Kidney glomerular epithelial cell (primary cell): ENCODE measurements around the gene ACAA1.
"Not testable (repeated sequence)": the region's sequence is repeated elsewhere in the genome, so short reads cannot be mapped to it uniquely, and the experiment has no call there.

Experiments used
- DNase-seq: peaks from one replicate; lab custom pipeline; 2025; lab: John Stamatoyannopoulos, UW

The ACAA1 gene

DNA sequence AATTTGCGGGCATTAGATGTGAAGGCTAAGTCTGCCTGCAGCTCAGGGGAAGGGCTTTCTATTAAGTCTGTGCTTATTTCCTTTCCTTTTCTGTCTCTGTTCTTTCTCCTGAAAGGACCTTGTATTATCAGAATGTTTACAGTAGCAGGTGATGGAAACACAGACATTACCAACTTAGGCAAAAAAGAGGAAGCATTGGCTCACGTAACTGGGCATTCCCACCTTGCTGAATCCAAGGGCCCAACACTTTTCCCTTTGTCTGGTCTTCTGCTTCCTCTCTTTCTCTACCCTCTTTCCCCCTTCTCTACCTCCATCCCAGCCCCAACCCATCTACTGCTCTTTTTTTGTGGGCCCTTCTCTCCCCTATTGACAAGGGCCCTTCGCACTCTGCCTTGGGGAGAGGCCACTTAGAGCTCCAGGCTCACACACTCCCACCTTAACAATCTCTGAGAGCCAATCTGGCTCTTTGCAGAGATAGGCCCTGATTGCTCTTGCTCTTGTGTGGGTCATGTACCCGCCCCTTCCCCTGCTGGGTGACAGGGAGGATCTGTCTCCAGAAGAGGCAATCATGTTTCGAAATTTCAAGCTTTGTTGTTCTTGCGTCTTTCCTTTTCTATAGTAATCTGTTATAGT, 35.0 kb downstream of the ACAA1 start:
- no peak for DNase-seq

DNA sequence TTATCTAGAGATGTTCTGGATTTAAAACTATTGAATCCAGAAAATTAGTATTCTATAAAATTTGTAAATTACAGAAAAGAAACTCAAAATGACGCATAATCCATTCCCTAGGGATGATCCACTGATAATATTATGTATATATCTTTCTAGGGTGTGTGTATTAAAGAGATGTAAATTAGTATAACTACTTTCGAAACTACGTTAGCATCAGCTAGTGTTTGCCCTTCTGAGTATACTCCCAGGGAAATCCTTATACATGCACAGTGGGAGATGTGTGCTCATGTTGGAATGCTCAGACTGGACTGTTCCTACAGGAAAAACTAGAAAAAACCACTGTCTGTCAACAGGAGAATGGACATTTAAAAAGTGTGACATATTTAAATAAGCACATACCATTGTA, 36.4 kb downstream of the ACAA1 start:
- DNase-seq = no peak

DNA sequence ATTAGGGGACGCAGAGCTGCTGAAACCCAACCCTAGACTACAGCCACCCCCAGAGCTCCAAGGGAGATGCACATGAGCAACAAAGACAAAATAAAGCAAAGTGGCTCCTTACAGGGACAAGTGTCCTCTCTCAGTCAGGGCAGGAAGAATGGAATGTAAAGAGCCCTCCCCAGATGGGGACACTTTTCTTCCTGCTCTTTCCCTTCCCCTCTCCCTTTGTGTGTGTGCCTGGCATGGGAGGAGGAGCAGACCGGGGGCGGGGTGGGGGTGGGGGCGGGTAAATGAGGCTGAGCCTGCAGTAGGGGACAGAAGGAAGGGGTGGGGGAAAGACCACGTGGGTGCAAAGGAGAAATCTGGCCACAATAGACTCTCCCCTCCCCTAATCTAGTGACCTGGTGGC, 37.4 kb downstream of the ACAA1 start:
- DNase-seq = no peak

DNA sequence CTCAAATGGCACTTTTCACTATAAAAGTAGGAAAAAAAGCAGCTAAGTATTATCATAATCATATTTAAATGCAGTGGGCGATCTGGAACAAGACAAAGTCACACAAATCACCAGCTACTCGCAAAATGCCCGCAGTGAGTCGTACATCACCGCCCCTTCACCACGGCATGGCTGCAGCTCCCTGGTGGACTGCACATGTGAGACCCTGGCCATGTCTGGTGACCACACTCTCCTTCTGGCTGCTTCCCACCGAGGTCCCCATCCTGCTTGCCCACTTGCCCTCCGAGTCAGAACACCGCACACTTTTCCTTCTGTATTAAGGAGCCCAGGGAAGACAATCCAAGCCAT, 38.6 kb downstream of the ACAA1 start:
- no peak for DNase-seq

DNA sequence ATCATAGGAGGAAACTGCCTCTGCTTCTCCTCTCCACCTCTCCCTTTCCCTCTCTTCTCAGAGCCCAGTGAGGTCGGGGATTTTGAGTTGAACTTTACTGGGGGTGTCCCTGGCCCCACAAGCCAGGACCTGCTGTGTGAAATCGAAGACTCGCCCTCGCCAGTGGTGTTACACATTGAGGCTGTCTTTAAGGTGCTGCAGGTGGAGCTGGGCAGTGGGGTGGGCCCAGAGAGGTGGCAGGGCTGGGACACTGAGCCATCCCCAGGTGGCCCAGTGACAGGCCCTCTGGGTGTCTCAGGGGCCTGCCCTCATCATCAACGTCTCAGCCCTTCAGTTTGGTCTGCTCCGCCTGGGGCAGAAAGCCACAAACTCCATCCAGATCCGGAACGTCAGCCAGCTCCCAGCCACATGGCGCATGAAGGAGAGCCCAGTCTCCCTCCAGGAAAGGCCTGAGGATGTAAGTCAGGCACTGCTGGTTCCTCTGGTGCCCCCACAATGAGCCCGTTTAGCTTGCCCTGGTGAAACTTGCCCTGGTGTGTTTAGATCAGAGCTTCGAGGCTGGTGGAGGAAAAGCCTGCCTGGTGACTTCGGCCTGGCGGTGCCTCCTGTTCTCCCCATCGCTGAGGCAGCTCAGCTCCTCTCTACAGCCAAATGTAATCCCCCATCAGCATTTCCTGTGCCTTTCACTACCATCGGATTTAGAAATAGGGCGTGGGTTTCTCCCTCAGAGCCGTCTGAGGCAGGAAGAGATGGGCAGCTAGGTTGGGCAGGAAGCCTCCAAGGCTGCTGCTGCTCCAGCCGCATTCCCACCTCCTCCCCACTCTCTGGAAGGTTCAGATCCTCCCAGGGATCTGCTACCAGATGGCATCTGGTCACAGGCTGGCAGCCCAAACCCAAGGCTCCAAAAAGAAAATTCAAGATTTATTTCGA, 39.2 kb downstream of the ACAA1 start:
- DNase-seq = no peak

DNA sequence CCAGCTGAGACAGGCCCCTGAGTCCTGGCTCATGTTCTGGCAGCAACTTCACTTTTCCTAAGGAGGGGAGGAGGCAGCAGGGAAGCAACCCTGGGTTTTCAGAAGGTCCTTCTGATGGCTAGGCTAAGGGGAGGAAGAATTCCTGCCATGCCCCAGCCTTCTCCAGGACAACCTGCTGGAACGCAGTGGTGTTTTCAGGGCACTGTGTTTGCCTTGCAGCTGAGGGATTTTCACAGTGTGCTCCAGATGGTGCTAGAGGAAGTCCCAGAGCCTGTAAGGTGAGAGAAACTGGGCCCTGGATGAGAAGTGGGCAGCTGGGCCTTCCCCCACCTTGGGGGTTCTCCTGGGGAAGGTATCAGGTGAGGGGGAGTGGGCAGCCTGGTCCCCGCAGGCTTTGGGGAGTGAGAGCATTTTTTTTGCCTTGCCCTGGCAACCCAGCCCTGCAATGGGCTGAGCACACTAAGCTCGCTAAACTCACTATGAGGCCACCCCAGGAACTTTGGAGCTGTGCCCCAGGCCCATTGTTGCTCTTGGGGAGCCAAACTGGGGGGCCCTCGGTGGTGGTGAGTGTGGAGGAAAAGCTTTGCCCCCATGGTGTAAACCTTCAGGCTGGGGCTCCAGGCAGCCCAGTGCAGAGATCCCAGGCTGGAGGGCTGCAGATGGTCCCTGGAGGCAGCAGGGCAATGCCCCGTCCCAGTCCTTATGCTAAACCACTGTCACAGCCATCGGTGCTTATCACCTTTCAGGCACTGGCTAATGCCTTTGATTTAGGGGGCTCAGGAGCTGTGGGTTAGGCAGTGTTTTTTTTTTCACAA, 41.1 kb downstream of the ACAA1 start:
- no peak for DNase-seq

DNA sequence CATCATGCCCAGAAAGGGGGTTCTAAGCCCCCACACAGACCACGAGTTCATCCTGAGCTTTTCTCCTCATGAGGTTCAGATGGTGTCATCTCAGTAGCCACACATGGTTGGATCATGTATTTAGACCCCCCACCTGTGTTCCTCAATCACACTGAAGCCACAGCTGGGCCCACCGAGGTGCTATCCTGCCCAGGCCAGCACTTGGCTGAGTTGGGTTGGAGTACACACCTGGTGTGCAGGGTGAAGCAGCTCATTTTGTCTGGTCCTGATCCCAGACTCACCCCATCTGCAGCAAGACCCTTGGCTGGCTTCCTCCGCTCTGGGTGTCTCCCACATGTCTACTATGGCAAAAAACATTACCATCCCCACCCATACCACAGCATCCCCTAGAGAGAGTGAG, 41.9 kb downstream of the ACAA1 start:
- no peak for DNase-seq

DNA sequence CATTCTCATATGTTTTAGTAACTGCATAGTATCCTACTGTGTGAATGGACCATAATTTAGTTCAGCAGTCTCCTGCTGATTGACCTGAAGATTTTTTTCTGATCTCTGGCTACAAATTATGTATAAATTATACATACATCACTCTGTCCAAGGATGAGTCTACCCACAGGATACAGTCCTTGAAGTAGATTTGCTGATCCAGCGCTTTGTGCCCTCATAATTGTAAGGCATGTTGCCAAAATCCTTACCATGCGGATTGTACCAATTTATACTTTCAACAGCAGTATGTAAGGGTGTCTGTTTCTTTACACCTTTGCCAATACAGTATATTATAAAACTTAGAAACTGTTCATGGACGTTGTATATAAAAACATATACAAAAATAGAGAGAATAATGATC, 46.5 kb downstream of the ACAA1 start:
- DNase-seq = no peak

DNA sequence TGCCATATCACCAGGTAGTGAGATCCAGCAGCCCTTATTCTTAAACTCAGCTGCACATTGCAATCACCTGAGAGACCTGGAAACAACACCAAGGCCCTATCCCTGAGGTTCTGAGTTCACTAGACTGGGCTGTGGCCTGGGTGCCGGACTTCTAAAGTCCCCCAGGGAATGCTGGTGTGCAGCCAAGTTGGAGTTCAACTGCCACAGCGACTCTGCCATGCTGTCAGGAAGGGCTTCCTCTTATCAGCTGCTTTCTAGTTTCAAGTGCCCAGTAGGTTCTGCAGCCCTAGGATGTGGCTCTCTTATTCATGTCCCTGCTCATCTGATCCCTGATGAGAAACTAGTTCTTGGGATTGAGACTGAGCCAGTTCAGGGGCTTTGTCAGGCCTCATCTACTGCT, 47.8 kb downstream of the ACAA1 start:
- DNase-seq = no peak

DNA sequence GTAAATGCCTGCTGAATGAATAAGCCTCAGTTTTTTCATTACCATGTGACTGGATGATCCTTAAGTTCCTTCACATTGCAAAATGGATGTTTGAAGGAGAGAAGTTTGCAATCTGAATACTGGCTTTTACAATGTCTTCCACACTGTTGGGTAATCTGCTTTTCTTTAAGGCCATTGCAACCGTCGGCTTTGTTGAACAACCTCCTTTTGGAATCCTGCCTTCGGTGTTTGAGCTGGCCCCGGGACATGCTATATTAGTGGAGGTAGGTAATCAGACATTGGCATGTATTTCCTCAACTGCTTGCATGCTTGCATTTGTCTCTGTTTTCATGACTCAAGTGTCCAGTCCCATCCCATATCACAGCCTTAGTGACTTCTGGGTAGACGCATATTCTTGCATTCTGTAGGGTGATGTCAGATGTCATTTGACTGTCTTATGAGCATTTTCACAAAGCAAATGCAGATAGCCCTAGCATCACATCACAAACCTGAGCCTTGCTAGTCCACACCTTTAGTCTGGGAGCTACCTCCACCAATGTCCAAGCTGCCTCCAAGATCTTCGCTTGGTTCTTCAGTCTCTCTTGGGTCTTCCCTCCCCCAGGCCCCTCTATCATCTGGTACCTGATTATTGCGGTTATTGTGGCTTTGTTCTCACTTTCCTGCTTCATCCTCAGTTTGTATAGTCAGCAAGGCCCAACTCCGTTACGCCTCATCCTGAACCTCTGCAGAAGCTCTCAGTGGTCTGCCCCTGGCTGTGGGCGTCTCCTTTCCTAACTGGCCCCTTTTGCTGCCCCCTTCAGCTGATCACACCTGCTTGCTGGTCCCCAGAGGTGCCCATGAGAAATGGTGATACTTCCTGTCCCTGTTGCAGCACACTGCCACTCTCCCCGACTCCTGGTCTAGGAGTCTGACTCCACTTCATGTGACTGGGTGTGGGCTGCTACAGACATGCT, 48.5 kb downstream of the ACAA1 start:
- no peak for DNase-seq

DNA sequence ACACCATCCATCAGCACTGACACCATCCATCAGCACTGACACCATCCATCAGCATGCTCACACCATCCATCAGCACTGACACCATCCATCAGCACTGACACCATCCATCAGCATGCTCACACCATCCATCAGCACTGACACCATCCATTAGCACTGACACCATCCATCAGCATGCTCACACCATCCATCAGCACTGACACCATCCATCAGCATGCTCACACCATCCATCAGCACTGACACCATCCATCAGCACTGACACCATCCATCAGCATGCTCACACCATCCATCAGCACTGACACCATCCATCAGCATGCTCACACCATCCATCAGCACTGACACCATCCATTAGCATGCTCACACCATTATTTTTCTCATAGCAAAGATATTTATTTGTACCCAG, 49.6 kb downstream of the ACAA1 start:
- DNase-seq = not testable (repeated sequence)

DNA sequence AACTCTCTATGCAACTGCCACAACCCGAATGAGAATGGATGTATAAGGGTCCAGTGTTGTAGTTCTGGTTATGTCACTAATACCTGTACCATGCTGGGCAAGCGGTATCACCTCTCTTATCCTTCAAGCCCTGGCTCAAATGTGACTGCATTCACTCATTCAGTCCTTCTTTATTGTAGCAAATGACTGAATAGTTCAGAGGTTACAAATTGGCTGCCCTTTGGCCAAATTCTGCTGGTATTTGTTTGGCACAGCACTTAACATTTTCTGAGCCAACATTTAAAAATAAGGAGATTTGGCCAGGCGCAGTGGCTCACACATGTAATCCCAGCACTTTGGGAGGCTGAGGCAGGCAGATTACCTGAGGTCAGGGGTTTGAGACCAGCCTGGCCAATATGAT, 50.4 kb downstream of the ACAA1 start:
- no peak for DNase-seq

DNA sequence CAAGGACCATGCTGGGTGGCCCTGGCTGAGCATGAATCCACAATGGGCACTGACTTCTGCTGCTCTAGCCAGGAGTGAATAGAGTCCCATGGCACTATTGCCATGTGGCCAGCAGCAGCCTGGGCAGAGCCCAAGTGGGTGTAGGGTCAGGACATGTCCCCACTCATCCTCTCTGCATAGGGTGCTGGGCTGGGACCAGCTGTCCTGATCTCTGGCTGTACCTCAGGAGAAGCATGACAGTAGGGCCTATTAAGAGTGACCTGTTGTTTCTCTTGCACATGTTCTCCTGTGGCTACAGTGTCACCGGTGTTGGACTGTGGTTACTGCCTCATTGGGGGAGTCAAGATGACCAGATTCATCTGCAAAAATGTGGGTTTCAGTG, 51.0 kb downstream of the ACAA1 start:
- DNase-seq = no peak

DNA sequence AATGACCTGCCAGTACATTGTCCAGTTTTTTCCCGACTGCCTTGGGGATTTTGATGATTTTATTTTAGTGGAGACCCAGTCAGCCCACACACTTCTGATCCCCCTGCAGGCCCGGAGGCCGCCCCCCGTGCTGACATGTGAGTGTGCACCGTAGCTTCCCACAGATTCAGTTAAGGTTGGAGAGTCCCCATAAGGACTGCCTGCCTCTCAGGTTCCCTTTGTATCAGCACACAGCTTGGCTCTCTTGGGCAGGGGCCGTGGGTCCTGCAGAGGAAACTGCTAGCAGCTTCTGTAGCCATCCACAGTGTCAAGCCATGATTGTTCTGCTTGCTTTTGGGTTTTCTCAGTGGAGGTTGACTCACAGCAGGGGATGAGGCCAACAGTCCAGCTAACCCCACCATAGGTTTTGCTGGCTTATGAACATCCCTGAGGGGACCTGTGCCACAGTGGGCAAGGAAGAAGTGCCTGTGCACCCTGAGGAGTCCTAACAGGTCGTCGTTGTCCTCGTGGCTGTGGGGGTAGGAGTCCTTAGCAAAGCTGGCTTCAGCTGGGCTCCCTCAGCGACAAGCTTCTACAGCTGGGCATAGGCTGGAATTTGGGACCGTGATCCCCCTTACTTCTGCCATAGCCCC, 51.5 kb downstream of the ACAA1 start:
- DNase-seq = no peak

DNA sequence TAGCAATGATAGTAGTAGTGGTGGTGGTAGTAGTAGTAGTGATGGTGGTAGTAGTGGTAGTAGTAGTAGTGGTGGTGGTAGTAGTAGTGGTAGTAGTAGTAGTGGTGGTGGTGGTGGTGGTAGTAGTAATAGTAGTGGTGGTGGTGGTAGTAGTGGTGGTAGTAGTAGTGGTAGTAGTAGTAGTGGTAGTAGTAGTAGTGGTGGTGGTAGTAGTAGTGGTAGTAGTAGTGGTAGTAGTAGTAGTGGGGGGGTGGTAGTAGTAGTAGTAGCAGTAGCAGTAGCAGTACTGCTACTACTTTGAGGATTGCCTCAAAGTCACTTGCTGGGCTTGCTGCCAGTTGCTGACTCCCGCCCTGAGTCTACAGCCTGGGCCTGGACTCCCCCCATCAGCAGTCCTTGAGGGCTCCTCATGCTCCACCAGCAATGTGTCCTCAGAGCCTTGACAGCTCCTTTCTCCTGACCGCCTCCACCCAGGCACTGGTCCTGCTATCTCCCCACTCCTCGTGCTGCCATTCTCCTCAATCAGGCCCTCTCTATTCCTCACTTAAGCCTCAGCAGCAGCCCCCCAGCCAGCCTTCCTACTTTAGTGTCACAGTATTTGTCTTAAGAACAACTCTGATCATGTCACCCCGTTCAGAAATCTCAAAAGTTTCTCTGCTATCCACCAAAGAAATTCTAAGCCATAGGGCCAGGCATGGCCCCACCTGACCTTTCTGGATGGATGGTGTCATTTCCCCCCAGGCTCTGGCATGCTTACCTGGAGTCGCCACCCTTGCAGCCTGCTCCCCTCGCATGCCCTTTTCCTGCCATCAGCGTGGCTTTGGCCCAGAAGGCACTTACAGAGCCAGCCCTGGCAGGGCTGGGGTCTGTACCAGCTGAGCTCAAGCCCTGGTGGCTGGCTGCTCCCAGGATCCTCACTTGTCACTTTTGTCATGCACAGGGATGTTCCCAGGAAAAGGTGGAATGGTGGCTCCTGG, 52.3 kb downstream of the ACAA1 start:
- DNase-seq = no peak

DNA sequence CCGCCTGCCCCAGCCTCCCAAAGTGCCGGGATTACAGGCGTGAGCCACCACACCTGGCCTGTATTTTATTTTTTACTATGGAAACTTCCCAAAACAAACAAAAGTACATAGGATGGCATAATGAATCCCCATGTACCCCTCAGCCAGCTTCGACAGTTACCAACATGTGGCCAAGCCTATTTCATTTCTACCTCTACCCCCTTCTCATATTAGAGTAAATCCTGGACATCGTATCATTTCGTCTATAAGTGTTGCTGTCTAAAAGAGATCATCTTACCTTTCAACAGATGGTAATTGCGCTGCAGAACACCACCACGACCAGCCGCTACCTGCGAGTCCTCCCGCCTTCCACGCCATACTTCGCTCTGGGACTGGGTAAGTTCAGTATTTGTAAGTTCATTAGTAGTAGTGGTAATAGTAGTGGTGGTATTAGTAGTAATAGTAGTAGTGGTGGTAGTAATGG, 53.0 kb downstream of the ACAA1 start:
- no peak for DNase-seq

DNA sequence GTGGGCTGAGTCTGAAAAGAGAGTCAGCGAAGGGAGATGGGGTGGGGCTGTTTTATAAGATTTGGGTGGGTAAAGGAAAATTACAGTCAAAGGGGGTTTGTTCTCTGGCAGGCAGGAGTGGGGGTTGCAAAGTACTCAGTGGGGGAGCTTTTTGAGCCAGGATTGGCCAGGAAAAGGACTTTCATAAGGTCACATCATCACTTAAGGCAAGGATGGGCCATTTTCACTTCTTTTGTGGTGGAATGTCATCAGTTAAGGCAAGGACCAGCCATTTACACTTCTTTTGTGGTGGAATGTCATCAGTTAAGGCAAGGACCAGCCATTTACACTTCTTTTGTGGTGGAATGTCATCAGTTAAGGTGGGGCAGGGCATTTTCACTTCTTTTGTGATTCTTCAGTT, 53.7 kb downstream of the ACAA1 start:
- DNase-seq = not testable (repeated sequence)

DNA sequence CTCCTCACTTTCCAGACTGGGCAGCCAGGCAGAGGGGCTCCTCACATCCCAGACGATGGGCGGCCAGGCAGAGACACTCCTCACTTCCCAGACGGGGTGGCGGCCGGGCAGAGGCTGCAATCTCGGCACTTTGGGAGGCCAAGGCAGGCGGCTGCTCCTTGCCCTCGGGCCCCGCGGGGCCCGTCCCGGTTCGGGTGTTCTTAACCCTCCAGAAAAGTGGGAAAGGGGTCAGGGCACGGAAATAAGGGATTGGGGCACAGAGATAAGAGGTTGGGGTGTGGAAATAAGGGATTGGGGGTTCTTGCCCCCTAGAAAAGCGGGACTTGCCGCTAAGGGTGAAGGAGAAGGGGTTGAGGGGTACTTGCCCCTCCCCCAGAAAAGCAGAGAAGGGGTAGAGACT, 54.6 kb downstream of the ACAA1 start:
- DNase-seq = not testable (repeated sequence)

DNA sequence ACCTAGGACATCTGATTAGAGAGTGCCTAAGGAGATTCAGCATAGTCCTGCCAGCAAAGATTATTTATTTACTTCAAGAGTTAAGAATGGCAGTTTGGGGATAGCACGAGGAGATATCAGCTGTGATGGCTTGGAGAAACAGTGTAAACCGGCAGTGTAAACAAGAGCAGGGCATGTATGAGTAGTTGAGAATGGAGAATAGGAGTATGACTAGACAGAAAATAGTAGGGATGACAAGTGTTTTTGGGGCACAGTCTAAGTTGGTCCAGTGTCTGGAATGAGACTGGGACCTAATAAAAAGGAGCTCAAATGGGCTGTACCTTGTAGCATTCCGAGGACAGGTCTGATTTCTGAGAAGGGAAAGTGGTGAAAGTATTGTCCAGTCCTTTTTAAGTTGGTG, 59.9 kb downstream of the ACAA1 start:
- not testable (repeated sequence) for DNase-seq
